Heart left ventricle (tissue), 16 donors: ENCODE results near the gene MGLL. TPM values are rescaled to one million over a fixed set of nuclear protein-coding genes. Genes with fewer than 3 reads are reported as not detected.

Experiments used
- ATAC-seq, 4 donors: fragments of 200-7000 bp; cut with Tn5 transposase; one replicate each; pipeline ENCODE4 v1.9.1; 2020 to 2022; ENCODE audit warnings: moderate library complexity in 4 of 4, mild to moderate bottlenecking in 3 of 4, moderate number of reproducible peaks in 1 of 4
- DNase-seq, 5 donors: peaks; one replicate each; pipeline ENCODE4 v3.0.0-alpha.2; 2020
- H3K27ac ChIP-seq, 12 donors: fragments of 200-600 bp; sonication (generic) in 4 of 12; one replicate each; pipeline versions ENCODE4 v1.5.0 to v1.8.0; 2016 to 2022; ENCODE audit warnings: mild to moderate bottlenecking in 2 of 12
- H3K27me3 ChIP-seq, 9 donors: fragments of 200-600 bp; sonication (generic) in 2 of 9; one replicate each; pipeline versions ENCODE4 v1.5.1 to v1.8.0; 2016 to 2022; ENCODE audit warnings: mild to moderate bottlenecking in 3 of 9
- H3K36me3 ChIP-seq, 9 donors: fragments of 200-600 bp; sonication (generic) in 2 of 9; one replicate each; pipeline versions ENCODE4 v1.5.0 to v1.8.0; 2018 to 2022; ENCODE audit warnings: mild to moderate bottlenecking in 2 of 9
- H3K4me1 ChIP-seq, 12 donors: fragments of 200-600 bp; sonication (generic) in 4 of 12; one replicate each; pipeline versions ENCODE4 v1.5.0 to v1.8.0; 2016 to 2022; ENCODE audit warnings: mild to moderate bottlenecking in 3 of 12
- H3K4me3 ChIP-seq, 12 donors: fragments of 200-600 bp; sonication (generic) in 4 of 12; one replicate each; pipeline versions ENCODE4 v1.5.0 to v1.8.0; 2017 to 2022; ENCODE audit warnings: mild to moderate bottlenecking in 9 of 12, moderate library complexity in 4 of 12
- H3K9me3 ChIP-seq, 12 donors: fragments of 200-600 bp; sonication (generic) in 4 of 12; one replicate each; pipeline versions ENCODE4 v1.5.0 to v1.8.0; 2016 to 2022; ENCODE audit warnings: mild to moderate bottlenecking in 1 of 12
- CTCF ChIP-seq, 12 donors: fragments of 200-600 bp; sonication (generic) in 4 of 12; IDR thresholded peaks; one replicate each; pipeline versions ENCODE4 v1.5.0 to v1.8.0; 2018 to 2022; ENCODE audit warnings: antibody characterized with exemption in 12 of 12, mild to moderate bottlenecking in 5 of 12
- POLR2A ChIP-seq, 2 donors: fragments of 450-650 bp; IDR thresholded peaks; one replicate each; pipeline ENCODE4 v1.6.1; 2017; ENCODE audit warnings: antibody characterized with exemption in 2 of 2, mild to moderate bottlenecking in 2 of 2, moderate library complexity in 2 of 2
- WGBS, 4 donors: extraction: QIAGEN DNeasy Blood & Tissue Kit in 2 of 4; methylation state at CpG; one replicate each; pipeline versions ENCODE4 v1.1.5 to v1.1.7; 2013 to 2018; 5-methylcytosine and 5-hydroxymethylcytosine counted together
- intact Hi-C, 10 donors: fragments of 100-400 bp; cut with DNase I; formaldehyde crosslinking; loops; one replicate each; pipeline versions ENCODE4 v1.11.1 to v1.14.2; 2022
- polyA plus RNA-seq, 2 donors: library from polyadenylated mRNA; stranded (reverse); fragments of 200-250 nt; gene quantifications; one replicate each; pipeline ENCODE4 v1.2.3, GENCODE V29; 2013
- total RNA-seq, 9 donors: library from RNA; depleted of rRNA in 2 of 9; stranded (reverse); fragments of >200 nt in 2 of 9; fragmentation: NEBNext Ultra II Directional in 3 of 9; extraction: Animal tissue kit (Norgen Biotek cat#: 25700) in 3 of 9; gene quantifications; one replicate each; pipeline versions ENCODE4 v1.1.0 to v1.2.4, GENCODE V29; 2016 to 2023
- donor health status: ischemic (EF 13 %, LVEDD 7.1; RV severe dilation, severe dysfunction).
- donor health status: healthy with polysubstance abuse.
- donor health status: DM: no; HTN: yes; CAD: no.
- donor health status: DM: no; HTN: no; CAD: no.
- donor health status: ischemic (EF 25% LVEDD 6.9; RV normal size, moderate dysfunction).
- donor health status: ischemic (EF 25% LVEDD 5.7; RV mildly dilated, moderate dysfunction).
- donor health status: healthy.
- donor health status: DM: yes; HTN: yes; CAD: no.
- donor health status: ischemic (EF 35%, LVEDD 5.7; RV mildly dilated, moderate dysfunction).
- donor health status: nonischemic (EF 11% LVEDD 7.7; RV severe dilation, severe dysfunction).
- donor health status: DM: yes; HTN: yes; CAD: no.
- donor health status: PGD.
- donor health status: ischemic (EF 29% LVEDD 5.4; RV normal size, mild dysfunction).
- donor health status: nonischemic (EF 23%, LVEDD 6.1; RV moderate dilation, normal function).

The MGLL gene
- total and polyA plus RNA-seq, 11 donors, result 38.5 to 119 (median 78.9) TPM

GRCh38 chr3:127749361-127749760, 73.0 kb downstream of the MGLL start:
- intact Hi-C loops, result loop anchor here in 7 of 10 donors (2.0 to 10.0 kb wide), 6 partner anchors 47 to 73 kb away; partner anchors contain the start of gene MGLL (in 4 of the 7)
- 88 to 95% (median 92%) methylated on average over 3 of the region's 3 CpGs for WGBS, 4 donors
- H3K27ac ChIP-seq, result peak overlapping the region; percentile 52 to 95 (median 86)
- no peak for ATAC-seq
- H3K36me3 ChIP-seq, result peaks cover 0 to 22% (median 0%) of the 10 kb centered on the region in 9 donors
- no peak for DNase-seq
- no peaks in the 10 kb centered on the region for H3K27me3 ChIP-seq
- H3K4me1 ChIP-seq, result peaks cover 6 to 80% (median 65%) of the 10 kb centered on the region in 12 donors
- no peaks in the 10 kb centered on the region for H3K9me3 ChIP-seq
- no peak overlapping the region for H3K4me3 ChIP-seq
- TF ChIP-seq POLR2A (IDR thresholded peaks at IDR 0.05) (no peak), CTCF (IDR thresholded peaks at IDR 0.05) (no peak)

GRCh38 chr3:127748754-127749327, 73.5 kb downstream of the MGLL start:
- no peak for ATAC-seq
- DNase-seq, result peak in 1 of 5 donors; percentile 55
- peaks cover 6 to 80% (median 70%) of the 10 kb centered on the region in 12 donors for H3K4me1 ChIP-seq

DNA sequence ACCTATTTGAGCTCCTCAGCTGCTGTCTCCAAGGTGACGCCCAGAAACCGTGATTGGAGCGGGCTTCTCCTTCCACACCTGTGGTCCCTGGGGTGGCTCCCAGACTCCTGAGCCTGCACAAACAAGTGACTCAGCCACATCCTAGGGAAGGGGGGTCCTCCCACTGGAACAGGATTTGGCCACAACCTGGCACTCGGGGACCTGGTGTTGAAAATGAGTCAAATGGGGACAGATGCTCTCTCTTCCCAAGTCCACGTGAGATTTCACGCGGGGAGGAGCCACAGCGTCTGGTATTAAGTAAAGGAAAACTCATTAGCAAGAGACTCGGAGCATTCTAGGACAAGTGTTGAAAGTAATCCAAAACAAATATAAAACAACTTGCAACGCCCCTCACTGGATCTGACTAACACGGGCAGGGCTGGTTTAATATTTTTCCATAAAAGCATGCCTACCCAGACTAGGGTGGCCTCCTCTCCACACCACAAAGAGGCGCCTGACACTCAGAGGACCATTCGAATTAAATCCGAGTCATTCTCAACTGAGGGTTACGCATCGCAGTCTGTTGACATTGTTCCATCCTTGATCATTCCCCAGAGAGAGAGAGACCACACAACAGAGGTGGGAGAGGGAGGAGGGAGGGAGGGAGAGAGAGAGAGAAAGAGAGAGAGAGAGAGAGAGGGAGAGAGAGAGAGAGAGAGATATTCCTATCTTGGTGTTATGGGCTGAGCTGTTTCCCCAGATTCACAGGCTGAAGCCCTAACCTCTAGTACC, 74.4 kb downstream of the MGLL start:
- peak; percentile 66 to 80 (median 78) for ATAC-seq
- no peak for TF ChIP-seq POLR2A (IDR thresholded peaks at IDR 0.05)
- peak in 7 of 12 donors; percentile 15 to 50 (median 28) for TF ChIP-seq CTCF (IDR thresholded peaks at IDR 0.05)
- H3K36me3 ChIP-seq, result peaks cover 0 to 17% (median 0%) of the 10 kb centered on the region in 9 donors
- H3K9me3 ChIP-seq, result no peaks in the 10 kb centered on the region
- 43 to 55% (median 50%) methylated on average over 16 of the region's 16 CpGs for WGBS, 4 donors
- peak overlapping the region; percentile 63 to 95 (median 88) for H3K27ac ChIP-seq
- no peak overlapping the region for H3K4me3 ChIP-seq
- peak; percentile 80 to 89 (median 83) for DNase-seq
- peaks cover 6 to 87% (median 77%) of the 10 kb centered on the region in 12 donors for H3K4me1 ChIP-seq
- H3K27me3 ChIP-seq, result no peaks in the 10 kb centered on the region
- intact Hi-C loops, result loop anchor here in 8 of 10 donors (1.0 to 10.0 kb wide), 9 partner anchors 46 to 75 kb away; partner anchors contain the start of gene MGLL (in 4 of the 8)

More at GRCh38 chr3:127748754-127749327, 73.5 kb downstream of the MGLL start:
- Histone ChIP-seq H3K4me3 (no peak overlapping the region), H3K27ac (peak overlapping the region; percentile 63 to 95 (median 86)), H3K9me3 (no peaks in the 10 kb centered on the region), H3K36me3 (peaks cover 0 to 22% (median 0%) of the 10 kb centered on the region in 9 donors), H3K27me3 (no peaks in the 10 kb centered on the region)
- 54 to 65% (median 61%) methylated on average over 9 of the region's 9 CpGs for WGBS, 4 donors
- intact Hi-C loops, result loop anchor here in 8 of 10 donors (1.0 to 10.0 kb wide), 7 partner anchors 47 to 74 kb away; partner anchors contain the start of gene MGLL (in 4 of the 8)
- no peak for TF ChIP-seq POLR2A (IDR thresholded peaks at IDR 0.05)
- TF ChIP-seq CTCF (IDR thresholded peaks at IDR 0.05), result no peak

DNA sequence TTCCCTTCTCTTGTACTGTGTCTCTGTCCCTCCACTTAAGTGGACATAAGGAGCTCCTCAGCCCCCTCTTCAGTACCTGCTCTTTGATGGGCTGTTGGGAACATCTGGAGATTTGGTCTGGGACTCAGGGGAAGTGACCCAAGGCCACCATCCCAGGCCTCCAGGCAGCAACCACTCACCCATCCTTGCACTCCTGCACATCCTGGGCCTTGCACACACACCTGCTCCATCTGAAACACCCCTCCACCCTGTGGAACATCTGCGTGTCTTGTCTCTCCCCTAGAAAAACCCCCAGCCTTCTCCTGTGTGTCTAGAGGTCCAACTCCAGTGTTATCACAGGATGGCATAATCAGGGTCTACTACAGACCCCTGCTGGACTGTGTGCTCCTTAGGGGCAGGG, 75.2 kb downstream of the MGLL start:
- no peaks in the 10 kb centered on the region for H3K9me3 ChIP-seq
- no peak overlapping the region for H3K4me3 ChIP-seq
- peak overlapping the region; percentile 63 to 95 (median 88) for H3K27ac ChIP-seq
- DNase-seq (no peak), ATAC-seq (peak in 1 of 4 donors; percentile 1)
- WGBS, 4 donors, result 70 to 100% (median 79%) methylated on average over 1 of the region's 1 CpG
- peaks cover 0 to 11% (median 0%) of the 10 kb centered on the region in 9 donors for H3K36me3 ChIP-seq
- intact Hi-C loops, result loop anchor here in 6 of 10 donors (1.0 to 10.0 kb wide), 7 partner anchors 45 to 75 kb away; partner anchors contain the start of gene MGLL (in 3 of the 6)
- no peaks in the 10 kb centered on the region for H3K27me3 ChIP-seq
- TF ChIP-seq POLR2A (IDR thresholded peaks at IDR 0.05) (no peak), CTCF (IDR thresholded peaks at IDR 0.05) (no peak)
- H3K4me1 ChIP-seq, result peaks cover 11 to 96% (median 83%) of the 10 kb centered on the region in 12 donors
